Vagina (tissue), 2 donors: ENCODE results near the gene MAGEB6. TPM values are rescaled to one million over a fixed set of nuclear protein-coding genes. Genes with fewer than 3 reads are reported as not detected.

Experiments
- DNase-seq, 2 donors: peaks; one replicate each; pipeline ENCODE4 v3.0.0-alpha.2; 2017; ENCODE audit errors: extremely low spot score in 2 of 2
- H3K27ac ChIP-seq: fragments of 200-600 bp; sonication (generic); one replicate; pipeline ENCODE4 v1.5.1; 2019
- H3K27me3 ChIP-seq: fragments of 200-600 bp; sonication (generic); one replicate; pipeline ENCODE4 v1.5.1; 2019
- H3K36me3 ChIP-seq, 2 donors: fragments of 200-600 bp; sonication (generic); one replicate each; pipeline ENCODE4 v1.5.1; 2017 to 2019
- H3K4me1 ChIP-seq: fragments of 200-600 bp; sonication (generic); one replicate; pipeline ENCODE4 v1.5.1; 2019
- H3K4me3 ChIP-seq, 2 donors: fragments of 200-600 bp; sonication (generic); 1 replicate in 1 of 2; 2 replicates in 1 of 2; pipeline ENCODE4 v1.5.1; 2016 to 2019
- H3K9me3 ChIP-seq: fragments of 200-600 bp; sonication (generic); one replicate; pipeline ENCODE4 v1.5.1; 2019
- CTCF ChIP-seq, 3 experiments: fragments of 450-650 bp in 2 of 3; fragments of 200-600 bp in 1 of 3; sonication (generic) in 1 of 3; IDR thresholded peaks; one replicate each; pipeline ENCODE4 v1.5.1; 2017 to 2019; ENCODE audit warnings: antibody characterized with exemption in 3 of 3, mild to moderate bottlenecking in 2 of 3, moderate library complexity in 2 of 3
- POLR2A ChIP-seq, 2 donors: fragments of 450-650 bp; IDR thresholded peaks; one replicate each; pipeline ENCODE4 v1.6.1; 2017; ENCODE audit warnings: antibody characterized with exemption in 2 of 2, mild to moderate bottlenecking in 2 of 2, moderate library complexity in 2 of 2
- POLR2AphosphoS5 ChIP-seq, 2 donors: sonication (generic); formaldehyde crosslinking; IDR thresholded peaks; one replicate each; pipeline ENCODE4 v1.9.0; 2017; ENCODE audit warnings: antibody characterized with exemption in 2 of 2, mild to moderate bottlenecking in 2 of 2, low read depth in 1 of 2; ENCODE audit not compliant: insufficient read depth in 1 of 2
- intact Hi-C: fragments of 100-400 bp; cut with DNase I; formaldehyde crosslinking; loops from one replicate; pipeline ENCODE4 v1.15.1; 2023
- total RNA-seq: library from RNA; depleted of rRNA; stranded (reverse); fragments of >200 nt; gene quantifications from one replicate; pipeline ENCODE4 v1.2.3, GENCODE V29; 2016

The MAGEB6 gene
- total RNA-seq, 1 donor from 2014 or later, result not detected

DNA sequence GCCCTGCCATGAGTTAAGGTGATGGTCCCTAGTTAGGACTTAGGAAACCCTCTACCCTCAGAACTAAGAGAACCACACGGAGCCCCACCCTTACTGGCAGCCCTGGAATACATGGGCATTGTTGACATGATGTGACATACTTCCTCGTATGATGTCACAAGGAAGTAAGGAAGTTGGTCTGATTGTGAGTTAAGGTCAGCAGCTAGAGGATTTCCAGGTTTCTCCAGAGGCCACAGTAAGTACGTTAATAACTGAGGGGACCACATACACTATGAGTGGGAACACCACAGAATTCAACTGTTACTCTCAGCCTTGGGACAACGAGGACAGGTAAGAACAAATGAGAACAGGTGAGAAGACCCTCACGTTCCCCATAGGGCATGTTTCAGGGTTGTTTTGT lies 23.6 kb downstream of the MAGEB6 start, which contains the start of gene MAGEB5:
Gene MAGEB5, plus strand, starts transcription at position 301 of the 400 bp plus-strand sequence. CDS start 1,133 bp downstream, outside the sequence.
- TF ChIP-seq POLR2AphosphoS5 (IDR thresholded peaks at IDR 0.05; ENCODE audit: insufficient read depth in 1 of 2, low read depth in 1 of 2), result no peak
- no peak for TF ChIP-seq POLR2A (IDR thresholded peaks at IDR 0.05)
- TF ChIP-seq CTCF (IDR thresholded peaks at IDR 0.05), result no peak
- H3K27me3 ChIP-seq, result no peaks in the 10 kb centered on the region
- no peak for DNase-seq
- no peak within 1 kb of the TSS for H3K27ac ChIP-seq
- no peak within 1 kb of the TSS for H3K4me3 ChIP-seq
- no peaks in the 10 kb centered on the region for H3K36me3 ChIP-seq
- H3K4me1 ChIP-seq, result no peaks in the 10 kb centered on the region
- H3K9me3 ChIP-seq, result no peaks in the 10 kb centered on the region
- intact Hi-C loops, result no loop called here

DNA sequence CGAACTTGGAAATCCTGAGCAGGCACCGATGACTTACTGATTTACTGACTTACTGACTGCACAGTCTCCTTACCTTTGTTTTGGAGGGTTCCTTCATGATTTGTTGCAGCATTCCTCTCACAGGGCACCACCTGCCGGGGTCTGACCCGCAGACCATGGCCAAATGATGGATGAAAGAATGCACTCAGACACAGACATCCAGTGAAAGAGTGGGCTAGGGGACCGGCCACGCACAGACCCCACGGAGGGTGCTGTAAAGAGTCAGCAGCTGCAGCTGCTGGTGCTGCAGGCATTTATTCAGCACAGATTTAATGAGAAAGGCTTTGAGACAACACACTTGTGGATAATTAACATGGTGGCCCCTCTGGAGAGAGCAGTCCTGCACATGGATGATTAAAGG lies 27.1 kb downstream of the MAGEB6 start:
- Histone ChIP-seq H3K27me3 (no peaks in the 10 kb centered on the region), H3K9me3 (no peaks in the 10 kb centered on the region), H3K36me3 (no peaks in the 10 kb centered on the region), H3K4me1 (no peaks in the 10 kb centered on the region), H3K27ac (no peak overlapping the region), H3K4me3 (no peak overlapping the region)
- DNase-seq, result no peak
- intact Hi-C loops, result no loop called here
- no peak for TF ChIP-seq POLR2A (IDR thresholded peaks at IDR 0.05)
- no peak for TF ChIP-seq POLR2AphosphoS5 (IDR thresholded peaks at IDR 0.05; ENCODE audit: insufficient read depth in 1 of 2, low read depth in 1 of 2)
- TF ChIP-seq CTCF (IDR thresholded peaks at IDR 0.05), result no peak

GRCh38 chrX:26234177-26234576 lies 41.9 kb downstream of the MAGEB6 start:
- H3K36me3 ChIP-seq, result no peaks in the 10 kb centered on the region
- H3K4me3 ChIP-seq, result no peak overlapping the region
- no peaks in the 10 kb centered on the region for H3K9me3 ChIP-seq
- H3K4me1 ChIP-seq, result no peaks in the 10 kb centered on the region
- no peak for TF ChIP-seq CTCF (IDR thresholded peaks at IDR 0.05)
- TF ChIP-seq POLR2AphosphoS5 (IDR thresholded peaks at IDR 0.05; ENCODE audit: insufficient read depth in 1 of 2, low read depth in 1 of 2), result no peak
- no peak for TF ChIP-seq POLR2A (IDR thresholded peaks at IDR 0.05)
- intact Hi-C loops, result no loop called here
- no peak overlapping the region for H3K27ac ChIP-seq
- H3K27me3 ChIP-seq, result no peaks in the 10 kb centered on the region
- no peak for DNase-seq

Other genes with a start within 250 kb of the MAGEB6 start
- not detected for gene MAGEB18, start 54.1 kb upstream of the MAGEB6 start, total RNA-seq
- not detected for gene MAGEB6B, start 31.8 kb upstream of the MAGEB6 start, total RNA-seq
- gene MAGEB5, start 23.7 kb downstream of the MAGEB6 start, total RNA-seq, result not detected